NB4 (cell line): ENCODE results near the gene SEC31A.
"Not testable (repeated sequence)": the region's sequence is repeated elsewhere in the genome, so short reads cannot be mapped to it uniquely, and the experiment has no call there.

ENCODE experiments used
- DNase-seq: peaks from one replicate; pipeline ENCODE4 v3.0.0; 2010; ENCODE audit warnings: low read depth
- H3K4me3 ChIP-seq: one replicate; pipeline ENCODE4 v1.5.1; 2011; ENCODE audit warnings: mild to moderate bottlenecking, low read depth, low read length, moderate library complexity
- CTCF ChIP-seq: IDR thresholded peaks from one replicate; pipeline ENCODE4 v1.5.1; 2012; ENCODE audit warnings: low read depth, low read length
- MYC ChIP-seq: IDR thresholded peaks from 2 replicates; pipeline ENCODE4 v1.6.1; 2011; ENCODE audit warnings: low read depth, low read length
- POLR2A ChIP-seq: IDR thresholded peaks from 2 replicates; pipeline ENCODE4 v1.6.1; 2011; ENCODE audit warnings: mild to moderate bottlenecking; ENCODE audit not compliant: insufficient read length; ENCODE audit errors: extremely low read depth
- TF ChIP-seq, protein P1 (sequence below): IDR thresholded peaks from 2 replicates; pipeline ENCODE4 v1.6.1; 2011; ENCODE audit warnings: low read depth, low read length

Gene SEC31A

GRCh38 chr4:82921795-82922194, 30.8 kb upstream of the SEC31A start:
- TF ChIP-seq, protein P1, sequence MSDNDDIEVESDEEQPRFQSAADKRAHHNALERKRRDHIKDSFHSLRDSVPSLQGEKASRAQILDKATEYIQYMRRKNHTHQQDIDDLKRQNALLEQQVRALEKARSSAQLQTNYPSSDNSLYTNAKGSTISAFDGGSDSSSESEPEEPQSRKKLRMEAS = no peak
- TF ChIP-seq MYC (no peak), POLR2A (no peak), CTCF (no peak)
- no peak for DNase-seq

GRCh38 chr4:82919386-82919785, 28.4 kb upstream of the SEC31A start:
- TF ChIP-seq MYC (no peak), POLR2A (no peak), CTCF (no peak)
- TF ChIP-seq, protein P1 = no peak
- no peak for DNase-seq
- no peak overlapping the region for H3K4me3 ChIP-seq

More at GRCh38 chr4:82921795-82922194, 30.8 kb upstream of the SEC31A start:
- H3K4me3 ChIP-seq = no peak overlapping the region

DNA sequence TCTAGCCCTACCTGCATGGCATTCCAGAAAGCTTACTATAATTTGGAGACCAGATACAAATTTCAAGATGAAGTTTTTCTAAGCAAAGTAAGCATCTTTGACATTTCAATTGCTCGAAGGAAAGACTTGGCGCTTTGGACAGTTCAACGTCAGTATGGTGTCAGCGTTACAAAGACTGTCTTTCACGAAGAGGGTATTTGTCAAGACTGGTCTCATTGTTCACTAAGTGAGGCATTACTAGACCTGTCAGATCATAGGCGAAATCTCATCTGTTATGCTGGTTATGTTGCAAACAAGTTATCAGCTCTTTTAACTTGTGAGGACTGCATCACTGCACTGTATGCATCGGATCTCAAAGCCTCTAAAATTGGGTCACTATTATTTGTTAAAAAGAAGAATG, 27.1 kb upstream of the SEC31A start:
- no peak overlapping the region for H3K4me3 ChIP-seq
- DNase-seq = no peak
- TF ChIP-seq CTCF = no peak
- TF ChIP-seq, protein P1 = no peak

- H3K4me3 ChIP-seq, DNase-seq: not testable (repeated sequence)
Measured at GRCh38 chr4:82913968-82914367, 23.0 kb upstream of the SEC31A start.

DNA sequence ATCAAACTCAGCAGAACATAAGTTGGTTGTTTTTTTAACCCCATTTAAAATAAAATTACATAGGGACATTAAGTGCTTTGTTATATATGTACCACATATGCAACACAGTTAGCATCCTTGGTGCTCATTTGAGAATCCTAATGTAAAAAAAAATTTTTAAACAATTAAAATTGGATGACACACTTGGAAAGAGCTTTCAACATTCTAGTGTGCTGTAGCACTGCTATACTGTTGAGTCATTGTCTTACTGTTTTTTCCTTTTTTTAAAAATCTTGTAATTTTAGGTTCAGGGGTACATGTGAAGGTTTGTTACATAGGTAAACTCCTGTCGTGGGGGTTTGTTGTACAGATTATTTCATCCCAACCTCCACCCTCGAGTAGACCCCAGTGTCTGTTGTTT, 22.4 kb upstream of the SEC31A start:
- no peak for DNase-seq
- H3K4me3 ChIP-seq = no peak overlapping the region
- TF ChIP-seq CTCF (no peak), MYC (no peak), POLR2A (no peak)
- TF ChIP-seq, protein P1 = no peak

- TF ChIP-seq POLR2A = no peak
- no peak for TF ChIP-seq MYC
- TF ChIP-seq CTCF = no peak
- TF ChIP-seq, protein P1 = no peak
- no peak for DNase-seq
- no peak overlapping the region for H3K4me3 ChIP-seq
Measured at GRCh38 chr4:82909326-82909725, 18.4 kb upstream of the SEC31A start.

DNA sequence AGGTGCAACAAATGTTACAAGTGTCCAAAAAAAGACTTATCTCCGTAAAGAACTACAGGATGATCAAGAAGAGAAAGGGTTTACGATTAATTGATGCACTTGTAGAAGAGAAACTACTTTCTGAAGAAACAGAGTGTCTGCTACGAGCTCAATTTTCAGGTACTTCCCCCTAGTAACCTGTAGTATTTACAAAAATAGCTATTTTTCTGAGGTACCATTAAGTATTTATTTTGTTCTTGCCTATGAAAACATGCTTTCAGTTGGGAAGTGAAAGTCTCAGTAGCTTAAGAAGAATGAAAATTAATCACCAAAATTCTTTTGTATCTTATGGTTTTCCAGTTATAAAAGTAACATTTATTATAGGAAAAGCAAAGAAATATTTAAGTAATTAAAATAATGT, 15.5 kb upstream of the SEC31A start:
- H3K4me3 ChIP-seq = no peak overlapping the region
- DNase-seq = no peak
- TF ChIP-seq POLR2A (no peak), MYC (no peak), CTCF (no peak)
- TF ChIP-seq, protein P1 = no peak
